ENCODE data around the gene GALK2.
A peak's percentile ranks its signal among the peaks of the same experiment; 100 is the strongest.

Gene GALK2

DNA sequence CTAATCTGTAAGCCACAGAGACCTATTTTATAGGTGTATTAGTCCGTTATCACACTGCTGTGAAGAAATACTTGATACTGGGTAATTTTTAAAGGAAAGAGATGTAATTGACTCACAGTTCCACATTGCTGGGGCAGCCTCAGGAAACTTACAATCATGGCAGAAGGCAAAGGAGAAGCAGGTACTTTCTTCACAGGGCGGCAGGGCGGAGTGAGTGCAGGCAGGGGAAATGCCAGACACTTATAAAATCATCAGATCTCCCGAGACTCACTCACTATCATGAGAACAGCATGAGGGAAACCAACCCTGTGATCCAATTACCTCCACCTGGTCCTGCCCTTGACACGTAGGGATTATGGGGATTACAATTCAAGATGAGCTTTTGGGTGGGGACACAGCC lies 108.7 kb downstream of the GALK2 start:
- DNase-seq, result no peak

- DNase-seq, result no peak
Observed at GRCh38 chr15:49279521-49280456, 109.7 kb downstream of the GALK2 start.

DNA sequence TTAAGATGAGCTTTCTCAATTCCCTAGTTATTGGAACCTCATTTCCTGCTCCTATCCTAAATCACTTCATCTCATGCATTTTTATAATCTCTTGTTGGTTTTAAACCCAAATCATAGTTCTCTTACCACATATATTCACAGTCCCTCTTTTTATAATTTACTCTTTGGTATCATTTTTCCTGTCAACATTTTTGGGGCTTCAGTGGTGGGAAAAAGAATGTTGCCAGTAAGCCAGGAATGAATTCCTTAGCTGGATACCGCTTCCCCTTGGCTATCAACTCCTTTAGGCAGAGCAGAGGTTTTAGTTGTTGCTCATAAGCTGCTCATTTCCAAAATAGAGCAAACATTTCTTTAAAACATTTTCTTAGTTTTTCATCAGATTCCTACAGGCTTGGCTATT lies 112.3 kb downstream of the GALK2 start:
- no peak for DNase-seq

GRCh38 chr15:49286649-49287404 lies 116.8 kb downstream of the GALK2 start:
- no peak for DNase-seq

DNA sequence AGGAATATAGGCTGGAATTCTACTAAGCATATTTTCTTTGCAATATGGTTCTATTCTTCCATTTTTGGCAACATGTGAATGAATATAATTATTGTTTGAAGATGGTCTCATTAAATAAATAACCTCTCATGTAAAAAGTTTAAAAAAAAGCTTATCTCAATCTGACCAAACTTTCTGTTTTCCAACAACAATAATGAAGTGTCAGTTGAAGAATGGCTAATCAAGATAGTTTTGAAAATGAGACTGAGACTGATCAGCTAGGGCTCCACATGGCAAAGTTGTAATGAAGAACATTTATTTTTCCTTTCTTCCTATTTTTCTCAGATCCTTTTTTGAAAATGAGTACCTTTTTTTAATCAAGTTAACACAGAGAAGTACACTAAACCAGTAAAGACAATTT lies 117.4 kb downstream of the GALK2 start:
- no peak for DNase-seq

DNA sequence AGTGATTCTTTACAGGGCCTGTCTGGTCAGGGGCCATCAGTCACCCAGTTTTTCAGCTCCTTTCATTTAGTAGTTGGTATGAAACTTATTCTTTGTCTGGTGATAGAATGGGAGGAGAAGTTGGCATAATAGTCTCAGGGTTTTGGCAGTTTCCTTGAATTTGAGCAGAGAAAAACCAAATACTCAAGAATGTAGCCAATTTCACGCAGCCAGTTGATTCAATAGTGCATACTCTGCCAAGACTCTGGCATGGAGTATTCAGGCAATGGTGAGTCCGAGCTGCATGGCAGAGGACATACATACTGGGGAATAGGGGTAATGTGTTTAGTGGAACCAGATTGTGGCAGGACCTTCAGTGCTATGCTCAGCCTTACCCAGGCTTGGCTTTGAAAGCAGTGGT lies 118.3 kb downstream of the GALK2 start:
- peak in 1 of 51 donors; percentile 1 for DNase-seq

DNA sequence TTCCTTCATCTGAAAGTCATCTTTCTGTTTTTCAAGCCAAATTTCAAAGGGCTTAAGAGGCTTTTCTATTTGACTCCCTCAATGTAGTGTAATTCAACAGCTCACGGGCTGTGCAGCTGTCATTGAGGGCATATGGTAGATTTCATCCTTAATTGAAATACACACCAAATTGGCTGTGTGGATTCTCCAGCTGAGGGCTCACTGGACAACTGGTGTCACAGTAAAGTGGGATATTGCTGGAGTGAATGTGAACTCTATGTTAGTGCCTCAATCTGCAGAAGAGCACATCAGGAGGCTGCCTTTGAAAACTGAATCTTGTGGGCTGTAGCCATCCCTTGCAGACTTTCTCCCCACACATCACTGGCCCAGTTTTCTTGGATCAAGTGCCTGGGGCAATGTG lies 120.1 kb downstream of the GALK2 start:
- DNase-seq, result no peak

DNA sequence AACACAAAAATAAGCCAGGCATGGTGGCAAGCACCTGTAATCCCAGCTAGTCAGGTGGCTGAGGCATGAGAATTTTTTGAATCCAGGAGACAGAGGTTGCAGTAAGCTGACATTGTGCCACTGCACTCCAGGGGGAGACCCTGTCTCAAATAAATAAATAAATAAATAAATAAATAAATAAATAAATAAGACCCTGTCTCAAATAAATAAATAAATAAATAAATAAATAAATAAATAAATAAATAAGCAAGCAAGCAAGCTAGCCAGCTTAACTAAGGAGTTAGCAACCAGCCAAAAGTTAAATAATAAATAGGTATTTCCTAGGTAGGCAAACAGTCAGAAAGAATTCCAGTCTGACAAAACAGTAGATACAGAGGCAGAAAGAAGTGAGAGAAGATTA lies 123.9 kb downstream of the GALK2 start:
- no peak for DNase-seq

- DNase-seq, result no peak
Observed at GRCh38 chr15:49296258-49296657, 126.2 kb downstream of the GALK2 start.

DNA sequence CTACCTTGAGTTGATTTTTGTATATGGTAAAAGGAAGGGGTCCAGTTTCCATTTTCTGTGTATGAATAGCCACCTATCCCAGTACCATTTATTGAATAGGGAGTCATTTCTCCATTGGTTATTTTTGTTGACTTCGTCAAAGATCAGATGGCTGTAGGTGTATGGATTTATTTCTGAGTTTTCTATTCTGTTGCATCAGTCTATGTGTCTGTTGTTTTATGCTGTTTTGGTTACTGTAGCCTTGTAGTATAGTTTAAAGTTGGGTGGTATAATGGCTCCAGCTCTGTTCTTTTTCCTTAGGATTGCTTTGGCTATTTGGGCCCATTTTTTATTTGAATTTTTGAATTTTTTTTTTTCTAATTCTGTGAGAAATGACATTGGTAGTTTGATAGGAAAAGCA lies 127.5 kb downstream of the GALK2 start:
- no peak for DNase-seq

GRCh38 chr15:49300856-49301255 lies 130.8 kb downstream of the GALK2 start:
- DNase-seq, result no peak

DNA sequence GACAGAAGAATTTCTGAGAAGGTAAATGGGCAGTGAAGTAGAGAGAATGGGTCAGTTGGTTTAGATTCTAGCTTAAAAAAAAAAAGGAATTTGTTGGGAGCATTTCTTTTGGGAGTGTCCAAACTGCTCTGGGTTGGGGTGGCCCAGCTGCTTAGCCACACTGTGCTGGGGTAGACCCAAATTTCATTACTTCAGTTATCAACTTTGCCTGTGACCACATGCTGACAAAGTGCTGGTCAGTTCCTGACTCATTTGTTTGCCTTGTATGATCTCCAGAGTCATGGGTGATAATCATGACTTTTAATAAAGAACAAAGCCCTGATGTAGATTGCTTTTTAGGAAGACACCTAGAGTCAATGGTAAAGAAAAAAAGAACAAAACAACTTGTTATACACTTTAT lies 131.5 kb downstream of the GALK2 start:
- DNase-seq, result no peak

- DNase-seq, result no peak
Observed at GRCh38 chr15:49303003-49303402, 133.0 kb downstream of the GALK2 start.

DNA sequence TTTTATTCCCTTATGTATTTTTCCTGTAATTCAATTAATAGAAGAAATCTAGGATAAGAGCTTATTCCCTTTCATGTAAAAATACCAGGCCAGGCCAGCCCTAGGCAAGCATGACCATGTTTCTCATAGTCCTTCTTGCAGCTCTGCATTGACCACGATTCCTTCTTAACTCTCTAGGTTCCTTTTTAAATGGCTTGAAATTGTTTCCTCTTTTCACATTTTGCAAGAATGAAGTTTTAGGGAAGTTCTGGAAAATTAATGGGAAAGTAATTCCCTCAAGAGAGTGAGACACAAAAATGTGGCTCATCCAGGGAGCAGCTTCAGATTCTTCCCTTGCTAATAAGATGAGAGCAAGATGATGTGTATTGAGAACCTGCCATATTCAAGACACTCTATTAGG lies 136.5 kb downstream of the GALK2 start:
- DNase-seq, result no peak

DNA sequence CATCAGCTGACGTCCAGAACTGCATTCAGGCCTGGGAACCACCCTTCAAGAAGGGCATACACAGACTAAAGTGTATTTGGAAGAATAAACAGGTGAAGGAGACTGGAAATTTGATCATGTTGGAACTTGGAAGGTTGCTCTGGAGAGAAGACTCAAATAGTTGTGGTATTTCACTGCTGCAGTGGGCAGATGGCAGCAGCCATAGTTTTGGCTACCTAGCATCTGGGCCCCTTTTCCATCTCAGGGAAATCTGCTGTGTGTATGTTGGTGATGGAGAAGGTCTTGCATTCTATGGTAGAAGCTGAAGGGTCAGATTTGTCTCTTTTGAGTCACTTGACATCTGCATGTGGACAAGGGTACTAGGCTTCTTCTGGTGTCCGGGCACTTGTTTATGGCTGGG lies 138.6 kb downstream of the GALK2 start:
- DNase-seq, result no peak

DNA sequence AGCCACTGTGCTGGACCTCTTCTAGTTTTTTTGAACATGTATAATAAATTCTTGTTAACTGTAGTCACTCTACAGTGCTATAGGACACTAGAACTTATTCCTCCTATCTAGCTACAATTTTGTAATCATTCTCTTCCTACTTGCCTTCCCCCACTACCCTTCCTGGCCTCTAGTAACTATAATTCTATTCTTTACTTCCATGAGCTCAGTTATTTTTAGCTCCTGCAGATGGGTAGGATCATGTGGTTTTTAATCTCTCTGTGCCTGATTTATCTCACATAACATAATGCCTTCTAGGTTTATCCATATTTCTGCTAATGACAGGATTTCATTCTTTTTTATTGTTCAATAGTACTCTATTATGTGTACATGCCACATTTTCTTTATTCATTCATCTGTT lies 139.8 kb downstream of the GALK2 start:
- no peak for DNase-seq

GRCh38 chr15:49313650-49314049 lies 143.6 kb downstream of the GALK2 start:
- no peak for DNase-seq

GRCh38 chr15:49314716-49315115 lies 144.7 kb downstream of the GALK2 start:
- DNase-seq, result no peak

DNA sequence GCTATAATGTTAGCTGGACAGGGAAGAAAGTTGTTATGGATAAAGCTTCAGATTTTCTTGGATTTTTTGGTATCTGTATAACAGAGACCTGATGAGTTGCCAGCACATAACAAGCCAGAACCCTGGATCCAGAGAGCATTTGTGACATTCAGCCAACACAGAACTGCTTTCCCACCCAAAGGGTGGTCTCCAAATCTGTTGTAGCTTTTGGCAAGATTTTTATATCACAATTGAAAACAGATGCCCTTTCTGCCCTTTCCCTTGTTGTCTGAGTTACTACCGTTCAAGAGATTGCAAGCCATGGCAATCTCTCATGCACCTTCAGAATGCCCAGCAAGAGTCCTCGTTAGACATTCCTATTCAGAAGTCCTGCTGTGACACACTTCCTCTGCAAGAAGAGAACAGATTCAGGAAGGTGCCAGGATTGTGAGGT lies 145.4 kb downstream of the GALK2 start:
- no peak for DNase-seq

DNA sequence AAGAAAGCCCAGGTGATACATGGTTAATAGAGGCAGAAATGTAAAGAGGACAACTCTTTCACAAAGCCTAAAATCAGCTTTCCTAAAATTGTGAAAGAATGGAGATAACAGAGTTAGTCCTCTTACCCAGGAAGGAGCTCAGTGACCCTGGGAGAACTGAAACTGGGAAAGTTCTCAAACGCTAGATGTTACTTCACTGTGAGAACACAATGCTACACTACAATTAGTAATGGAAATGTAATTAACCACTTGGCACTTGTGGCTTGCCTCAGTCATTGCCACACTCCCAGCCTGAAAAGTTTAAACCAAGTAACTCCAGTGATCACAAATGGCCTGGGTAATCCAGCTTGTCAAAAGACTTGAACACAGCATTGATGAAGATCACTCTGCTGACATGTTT lies 150.3 kb downstream of the GALK2 start:
- DNase-seq, result no peak

- DNase-seq, result no peak
Observed at GRCh38 chr15:49323207-49323606, 153.2 kb downstream of the GALK2 start.

GRCh38 chr15:49327927-49328326 lies 157.9 kb downstream of the GALK2 start:
- no peak for DNase-seq

DNA sequence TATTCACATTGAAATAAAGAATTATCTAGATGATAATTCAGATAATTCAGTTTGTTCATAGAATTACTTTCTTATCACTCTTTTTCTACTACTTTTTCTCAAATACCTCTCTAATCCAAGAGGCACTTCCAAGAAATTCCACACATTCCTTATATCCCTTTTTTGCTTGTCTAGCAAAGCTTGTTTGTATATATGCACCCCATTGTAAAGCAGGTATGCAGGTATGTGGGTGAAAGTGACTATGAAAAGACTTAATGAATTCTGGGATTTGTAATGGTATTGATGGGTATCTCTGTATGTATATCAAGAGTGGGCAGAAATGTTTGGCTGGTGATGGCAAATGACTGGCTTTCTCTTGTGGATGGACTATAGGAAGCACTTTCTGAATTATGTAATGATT lies 158.9 kb downstream of the GALK2 start:
- no peak for DNase-seq

Measured in hypothalamus (tissue), 51 donors.